Type B pancreatic cell (in vitro differentiated cells): ENCODE results near the gene TMEM53. TPM values are rescaled to one million over a fixed set of nuclear protein-coding genes. Genes with fewer than 3 reads are reported as not detected.

ENCODE experiments used
- DNase-seq: peaks from one replicate; pipeline ENCODE4 v3.0.0; 2021; ENCODE audit warnings: mixed read lengths; ENCODE audit not compliant: unreplicated experiment; ENCODE audit errors: extremely low spot score
- H3K27ac Mint-ChIP-seq: 2 replicates; pipeline ENCODE4 v1.8.0; 2021; ENCODE audit warnings: mild to moderate bottlenecking, mixed read lengths
- H3K27me3 Mint-ChIP-seq: 2 replicates; pipeline ENCODE4 v1.8.0; 2021; ENCODE audit warnings: mixed read lengths
- H3K36me3 Mint-ChIP-seq: 2 replicates; pipeline ENCODE4 v1.8.0; 2021; ENCODE audit warnings: mixed read lengths
- H3K4me1 Mint-ChIP-seq: one replicate; pipeline ENCODE4 v1.8.0; 2021; ENCODE audit warnings: mixed read lengths; ENCODE audit not compliant: unreplicated experiment
- H3K4me3 Mint-ChIP-seq: 2 replicates; pipeline ENCODE4 v1.8.0; 2021; ENCODE audit warnings: mild to moderate bottlenecking, mixed read lengths
- H3K9me3 Mint-ChIP-seq: 2 replicates; pipeline ENCODE4 v1.8.0; 2021; ENCODE audit warnings: mixed read lengths
- total RNA-seq: library from RNA; stranded (reverse); gene quantifications from 2 replicates; pipeline ENCODE4 v1.2.1, GENCODE V29; 2021; ENCODE audit warnings: low replicate concordance
- TF ChIP-seq, protein P1 (sequence below): fragments of 200-600 bp; sonication (generic); conservative IDR thresholded peaks from 2 replicates; pipeline ENCODE4 v1.5.0; 2021; ENCODE audit warnings: antibody characterized with exemption, mild to moderate bottlenecking

Gene TMEM53
- total RNA-seq, 1 donor from 2014 or later, result 6.6 TPM

DNA sequence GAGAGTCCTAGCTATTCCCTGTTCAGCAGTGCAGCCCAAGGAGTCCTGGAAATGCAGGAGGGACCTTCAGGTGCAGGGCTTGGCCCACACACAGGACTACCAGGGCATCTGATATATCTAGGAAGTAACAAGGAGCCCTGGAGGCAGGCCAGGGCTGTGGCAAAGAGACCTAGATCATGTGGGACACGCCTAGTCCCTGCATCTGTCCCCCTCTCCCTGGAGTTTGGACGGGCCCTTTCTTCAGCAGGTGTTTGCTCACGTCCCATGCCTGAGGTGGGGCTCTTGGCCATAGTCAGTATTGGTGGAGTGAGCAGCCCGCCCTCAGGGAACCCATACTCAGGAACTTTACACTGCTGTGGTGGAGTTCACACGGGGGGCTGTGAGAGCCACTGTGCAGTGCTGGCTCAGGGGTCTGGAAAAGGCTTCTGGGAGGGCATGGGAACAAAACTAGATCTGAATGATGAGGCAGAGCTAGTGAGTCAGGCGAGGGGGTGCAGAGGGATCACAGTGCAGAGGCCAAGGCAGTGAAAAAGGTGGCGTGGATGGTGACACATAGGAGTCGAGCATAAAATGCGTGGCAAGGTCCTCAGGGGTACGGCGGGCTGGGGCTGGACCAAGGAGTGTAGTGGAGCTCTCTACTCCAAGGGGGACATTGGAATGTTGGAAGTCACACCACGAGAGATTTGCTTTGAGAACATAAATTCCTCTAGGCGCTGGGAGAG, 25.6 kb downstream of the TMEM53 start:
- Mint-ChIP-seq H3K4me1 (peaks cover 29% of the 10 kb centered on the region), H3K27ac (peak overlapping the region; percentile 42), H3K9me3 (no peaks in the 10 kb centered on the region), H3K27me3 (no peaks in the 10 kb centered on the region), H3K4me3 (no peak overlapping the region), H3K36me3 (peaks cover 27% of the 10 kb centered on the region)
- DNase-seq, result peak; percentile 63
- TF ChIP-seq, protein P1, sequence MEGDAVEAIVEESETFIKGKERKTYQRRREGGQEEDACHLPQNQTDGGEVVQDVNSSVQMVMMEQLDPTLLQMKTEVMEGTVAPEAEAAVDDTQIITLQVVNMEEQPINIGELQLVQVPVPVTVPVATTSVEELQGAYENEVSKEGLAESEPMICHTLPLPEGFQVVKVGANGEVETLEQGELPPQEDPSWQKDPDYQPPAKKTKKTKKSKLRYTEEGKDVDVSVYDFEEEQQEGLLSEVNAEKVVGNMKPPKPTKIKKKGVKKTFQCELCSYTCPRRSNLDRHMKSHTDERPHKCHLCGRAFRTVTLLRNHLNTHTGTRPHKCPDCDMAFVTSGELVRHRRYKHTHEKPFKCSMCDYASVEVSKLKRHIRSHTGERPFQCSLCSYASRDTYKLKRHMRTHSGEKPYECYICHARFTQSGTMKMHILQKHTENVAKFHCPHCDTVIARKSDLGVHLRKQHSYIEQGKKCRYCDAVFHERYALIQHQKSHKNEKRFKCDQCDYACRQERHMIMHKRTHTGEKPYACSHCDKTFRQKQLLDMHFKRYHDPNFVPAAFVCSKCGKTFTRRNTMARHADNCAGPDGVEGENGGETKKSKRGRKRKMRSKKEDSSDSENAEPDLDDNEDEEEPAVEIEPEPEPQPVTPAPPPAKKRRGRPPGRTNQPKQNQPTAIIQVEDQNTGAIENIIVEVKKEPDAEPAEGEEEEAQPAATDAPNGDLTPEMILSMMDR, result no peak

DNA sequence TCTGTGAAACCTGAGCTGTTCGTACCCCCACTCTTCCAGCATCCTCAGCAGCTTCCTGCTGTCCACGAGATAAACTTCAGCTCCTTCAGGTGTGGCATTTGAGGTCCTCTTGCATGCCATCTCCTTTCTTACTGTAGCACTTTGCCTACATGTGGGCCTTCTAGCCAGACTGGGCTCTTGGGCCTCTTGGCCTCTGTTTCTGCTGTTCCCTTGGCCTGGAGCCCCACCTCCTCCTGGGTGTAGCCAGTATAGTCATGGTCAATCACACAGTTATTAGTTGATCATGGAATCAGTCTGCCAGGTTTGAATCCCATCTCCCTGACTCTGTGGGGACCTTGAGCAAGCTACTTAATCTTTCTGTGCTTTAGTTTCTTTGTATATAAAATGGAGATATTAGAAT, 26.4 kb downstream of the TMEM53 start:
- peaks cover 34% of the 10 kb centered on the region for H3K36me3 Mint-ChIP-seq

DNA sequence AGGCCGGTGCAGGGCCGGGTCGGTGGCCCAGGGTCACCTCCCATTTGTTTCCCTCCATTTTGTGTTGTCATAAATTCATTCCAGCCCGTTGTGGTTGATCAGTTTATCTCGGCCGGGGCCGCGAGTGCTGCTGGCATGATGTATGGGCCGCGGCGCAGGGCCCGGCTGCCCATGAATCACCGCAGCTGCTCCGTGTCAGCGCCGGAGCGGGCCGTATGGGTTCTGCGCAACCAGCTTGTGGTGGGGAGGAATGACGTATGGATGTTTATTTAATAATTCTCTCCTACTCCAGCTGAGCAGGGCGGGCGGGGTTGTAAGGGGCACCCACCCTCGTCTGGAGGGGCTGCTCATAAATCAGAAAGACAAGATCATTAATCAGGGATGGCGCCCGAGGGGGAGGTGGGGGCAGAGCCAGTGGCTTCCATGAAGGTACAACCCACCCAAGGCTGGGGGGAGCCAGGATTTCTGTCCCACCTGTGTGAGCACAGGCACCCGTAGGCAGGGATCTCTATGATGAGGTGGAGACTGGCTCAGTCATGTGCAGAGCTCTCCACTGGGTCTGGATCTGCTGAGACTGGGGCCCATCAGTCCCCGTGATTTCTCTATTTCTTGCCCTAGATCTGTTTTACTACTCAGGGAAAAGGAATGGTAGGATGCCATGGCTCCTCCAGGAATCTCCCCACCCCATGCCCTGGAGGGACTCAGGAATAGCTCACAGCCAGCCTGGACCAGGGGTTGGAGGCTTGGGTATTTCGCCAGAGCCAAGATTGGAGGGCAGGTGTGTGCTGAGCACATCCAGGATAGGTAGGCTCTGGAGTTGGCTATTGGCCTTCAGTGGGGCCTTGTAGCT, 27.8 kb downstream of the TMEM53 start:
- Mint-ChIP-seq H3K9me3 (no peaks in the 10 kb centered on the region), H3K4me1 (peaks cover 36% of the 10 kb centered on the region), H3K27me3 (no peaks in the 10 kb centered on the region), H3K36me3 (peaks cover 38% of the 10 kb centered on the region), H3K27ac (no peak overlapping the region), H3K4me3 (no peak overlapping the region)
- TF ChIP-seq, protein P1, result no peak
- peak; percentile 63 for DNase-seq

More for the DNA sequence above, 26.4 kb downstream of the TMEM53 start:
- DNase-seq, result no peak
- TF ChIP-seq, protein P1, result no peak
- no peaks in the 10 kb centered on the region for H3K9me3 Mint-ChIP-seq
- no peak overlapping the region for H3K27ac Mint-ChIP-seq
- H3K4me1 Mint-ChIP-seq, result peaks cover 35% of the 10 kb centered on the region
- H3K4me3 Mint-ChIP-seq, result no peak overlapping the region
- no peaks in the 10 kb centered on the region for H3K27me3 Mint-ChIP-seq

- no peak for DNase-seq
- no peaks in the 10 kb centered on the region for H3K27me3 Mint-ChIP-seq
- TF ChIP-seq, protein P1, result no peak
- peaks cover 31% of the 10 kb centered on the region for H3K36me3 Mint-ChIP-seq
- no peak overlapping the region for H3K4me3 Mint-ChIP-seq
- H3K9me3 Mint-ChIP-seq, result no peaks in the 10 kb centered on the region
- no peak overlapping the region for H3K27ac Mint-ChIP-seq
- H3K4me1 Mint-ChIP-seq, result peaks cover 35% of the 10 kb centered on the region
Measured at GRCh38 chr1:44645476-44646244, 28.6 kb downstream of the TMEM53 start.

- H3K9me3 Mint-ChIP-seq, result no peaks in the 10 kb centered on the region
- no peaks in the 10 kb centered on the region for H3K27me3 Mint-ChIP-seq
- peaks cover 29% of the 10 kb centered on the region for H3K36me3 Mint-ChIP-seq
- TF ChIP-seq, protein P1, result no peak
- H3K27ac Mint-ChIP-seq, result peak overlapping the region; percentile 16
- H3K4me1 Mint-ChIP-seq, result peaks cover 28% of the 10 kb centered on the region
- no peak for DNase-seq
- H3K4me3 Mint-ChIP-seq, result no peak overlapping the region
Measured at GRCh38 chr1:44644806-44645205, 29.5 kb downstream of the TMEM53 start.
